GM23338 (cell line): ENCODE results near the gene FYN. TPM values are rescaled to one million over a fixed set of nuclear protein-coding genes. Genes with fewer than 3 reads are reported as not detected.

Source experiments
- ATAC-seq: fragments of 200-7000 bp; cut with Tn5 transposase; 3 replicates; pipeline ENCODE4 v1.9.1; 2020
- DNase-seq: peaks from one replicate; pipeline ENCODE4 v3.0.0-alpha.2; 2015; ENCODE audit warnings: low spot score
- H2AFZ ChIP-seq: fragments of 200-600 bp; sonication (generic); 2 replicates; pipeline ENCODE4 v1.8.0; 2016; ENCODE audit warnings: antibody characterized with exemption, mild to moderate bottlenecking, moderate library complexity
- H3F3A ChIP-seq: fragments of 200-600 bp; sonication (generic); replicated peaks from 2 replicates; pipeline ENCODE4 v1.8.0; 2017; ENCODE audit warnings: antibody characterized with exemption, mixed run types, low read depth
- H3K27ac ChIP-seq: fragments of 200-600 bp; sonication (generic); 2 replicates; pipeline ENCODE4 v1.6.1; 2016; ENCODE audit warnings: low read depth
- H3K27me3 ChIP-seq: fragments of 200-600 bp; sonication (generic); 2 replicates; pipeline ENCODE4 v1.8.0; 2016; ENCODE audit warnings: mild to moderate bottlenecking, mixed run types, moderate library complexity; ENCODE audit not compliant: insufficient read depth
- H3K36me3 ChIP-seq: fragments of 200-600 bp; sonication (generic); 2 replicates; pipeline ENCODE4 v1.8.0; 2016; ENCODE audit warnings: mild to moderate bottlenecking; ENCODE audit not compliant: insufficient read depth
- H3K4me1 ChIP-seq: fragments of 200-600 bp; sonication (generic); 2 replicates; pipeline ENCODE4 v1.8.0; 2016; ENCODE audit warnings: mild to moderate bottlenecking, moderate library complexity; ENCODE audit not compliant: insufficient read depth
- H3K4me2 ChIP-seq: fragments of 200-600 bp; sonication (generic); 2 replicates; pipeline ENCODE4 v1.7.1; 2017; ENCODE audit warnings: mixed run types
- H3K4me3 ChIP-seq: fragments of 200-600 bp; sonication (generic); 2 replicates; pipeline ENCODE4 v1.6.1; 2016; ENCODE audit warnings: mixed run types
- H3K79me2 ChIP-seq: fragments of 200-600 bp; sonication (generic); replicated peaks from 2 replicates; pipeline ENCODE4 v1.8.0; 2017; ENCODE audit warnings: mild to moderate bottlenecking; ENCODE audit not compliant: insufficient read depth
- H3K9me2 ChIP-seq: fragments of 200-600 bp; sonication (generic); 2 replicates; pipeline ENCODE4 v1.8.0; 2017; ENCODE audit not compliant: insufficient read depth
- H4K20me1 ChIP-seq: fragments of 200-600 bp; sonication (generic); replicated peaks from 2 replicates; pipeline ENCODE4 v1.8.0; 2017; ENCODE audit warnings: mild to moderate bottlenecking; ENCODE audit not compliant: insufficient read depth
- H3K27ac Mint-ChIP-seq: 2 replicates; pipeline ENCODE4 v1.8.0; 2020; ENCODE audit warnings: inconsistent platforms, mild to moderate bottlenecking, moderate library complexity, mixed read lengths
- H3K27me3 Mint-ChIP-seq: 3 replicates; pipeline ENCODE4 v1.8.0; 2022; ENCODE audit warnings: low read depth, mild to moderate bottlenecking, moderate library complexity, mixed read lengths, inconsistent platforms; ENCODE audit not compliant: insufficient read depth, poor library complexity
- H3K36me3 Mint-ChIP-seq: 3 replicates; pipeline ENCODE4 v1.8.0; 2021; ENCODE audit warnings: low read depth, mild to moderate bottlenecking, inconsistent platforms, moderate library complexity, mixed read lengths
- H3K4me1 Mint-ChIP-seq: 3 replicates; pipeline ENCODE4 v1.8.0; 2020; ENCODE audit warnings: mild to moderate bottlenecking, inconsistent platforms, mixed read lengths
- H3K4me3 Mint-ChIP-seq: 3 replicates; pipeline ENCODE4 v1.8.0; 2021; ENCODE audit warnings: moderate library complexity, mild to moderate bottlenecking, inconsistent platforms, mixed read lengths
- H3K9me3 Mint-ChIP-seq: 3 replicates; pipeline ENCODE4 v1.8.0; 2020; ENCODE audit warnings: moderate library complexity, mild to moderate bottlenecking, inconsistent platforms, mixed read lengths
- CREB1 ChIP-seq: fragments of 250-450 bp; sonication (Bioruptor Pico); IDR thresholded peaks from 2 replicates; pipeline ENCODE4 v1.5.0; 2020; ENCODE audit warnings: low read depth, mild to moderate bottlenecking, moderate library complexity
- CTCF ChIP-seq, 2 experiments: fragments of 200-600 bp in 1 of 2; sonication (generic) in 1 of 2; conservative IDR thresholded peaks; 2 replicates each; pipeline versions ENCODE4 v1.5.1 to v1.6.1; 2016 to 2017; ENCODE audit warnings: antibody characterized with exemption in 2 of 2, low read depth in 2 of 2, mild to moderate bottlenecking in 2 of 2, moderate library complexity in 1 of 2
- EZH2 ChIP-seq: fragments of 200-600 bp; sonication (generic); IDR thresholded peaks from one replicate; pipeline ENCODE4 v1.8.0; 2017; ENCODE audit warnings: antibody characterized with exemption, mild to moderate bottlenecking, low read depth; ENCODE audit not compliant: unreplicated experiment
- JUNB ChIP-seq: IDR thresholded peaks from one replicate; pipeline ENCODE4 v1.6.1; 2016; ENCODE audit warnings: antibody characterized with exemption; ENCODE audit not compliant: unreplicated experiment
- NANOG ChIP-seq: IDR thresholded peaks from 2 replicates; pipeline ENCODE4 v1.6.1; 2016; ENCODE audit warnings: antibody characterized with exemption, borderline replicate concordance
- POLR2AphosphoS5 ChIP-seq: IDR thresholded peaks from 2 replicates; pipeline ENCODE4 v1.6.1; 2016; ENCODE audit warnings: antibody characterized with exemption, low read depth
- STAT1 ChIP-seq: IDR thresholded peaks from one replicate; pipeline ENCODE4 v1.6.1; 2016; ENCODE audit warnings: antibody characterized with exemption; ENCODE audit not compliant: unreplicated experiment
- ZNF114 ChIP-seq: fragments of 250-450 bp; sonication (Bioruptor Pico); IDR thresholded peaks from 2 replicates; pipeline ENCODE4 v1.5.0; 2020; ENCODE audit warnings: mild to moderate bottlenecking, moderate library complexity
- ZNF331 ChIP-seq: fragments of 250-450 bp; sonication (Bioruptor Pico); IDR thresholded peaks from 2 replicates; pipeline ENCODE4 v1.5.0; 2020; ENCODE audit warnings: low read depth, mild to moderate bottlenecking, moderate library complexity
- ZNF462 ChIP-seq: fragments of 250-450 bp; sonication (Bioruptor Pico); IDR thresholded peaks from 2 replicates; pipeline ENCODE4 v1.5.0; 2020; ENCODE audit warnings: mild to moderate bottlenecking, moderate library complexity
- polyA plus RNA-seq: library from polyadenylated mRNA; unstranded; fragments of >200 nt; fragmentation: Nextera tagmentation; extraction: Ambion mirVana; gene quantifications from 2 replicates; pipeline ENCODE4 v1.2.1, GENCODE V29; 2016
- total RNA-seq: library from RNA; depleted of rRNA; stranded (reverse); fragments of >200 nt; shearing (Covaris generic); gene quantifications from 2 replicates; pipeline ENCODE4 v1.2.3, GENCODE V29; 2014

The FYN gene
- total and polyA plus RNA-seq, 2 experiments from 2014 or later = 46.8 to 143 TPM

GRCh38 chr6:111642463-111643158, 230.6 kb downstream of the FYN start:
- peak; percentile 93 for ATAC-seq
- H2AFZ ChIP-seq = no peak overlapping the region
- H3F3A ChIP-seq = no peaks in the 10 kb centered on the region
- Mint-ChIP-seq H3K4me1 (no peaks in the 10 kb centered on the region), H3K4me3 (no peak overlapping the region), H3K36me3 (0 out of 3 replicates have a peak, but pooled peaks cover 3% of the 10 kb centered on the region), H3K9me3 (no peaks in the 10 kb centered on the region; the same call in 2 of the 3 replicates), H3K27ac (no peak overlapping the region), H3K27me3 (peaks cover 2% of the 10 kb centered on the region)
- no peak overlapping the region for H3K4me2 ChIP-seq
- TF ChIP-seq ZNF331 (CRISPR knock-in tag) (no peak), POLR2AphosphoS5 (no peak), CTCF (conservative IDR thresholded peaks at IDR 0.05; ENCODE audit: low read depth in 2 of 2) (peak; percentile 74 to 89)
- no peaks in the 10 kb centered on the region for H3K36me3 ChIP-seq
- no peak overlapping the region for H3K4me3 ChIP-seq
- no peaks in the 10 kb centered on the region for H3K4me1 ChIP-seq
- H3K9me2 ChIP-seq = no peaks in the 10 kb centered on the region
- peak; percentile 83 for DNase-seq
- no peaks in the 10 kb centered on the region for H4K20me1 ChIP-seq
- no peaks in the 10 kb centered on the region for H3K79me2 ChIP-seq
- no peaks in the 10 kb centered on the region for H3K27me3 ChIP-seq
- H3K27ac ChIP-seq = no peak overlapping the region

GRCh38 chr6:111639266-111639665, 234.0 kb downstream of the FYN start:
- H3K4me3 Mint-ChIP-seq = no peak overlapping the region
- Histone ChIP-seq H3K36me3 (no peaks in the 10 kb centered on the region), H3K27me3 (no peaks in the 10 kb centered on the region), H3F3A (no peaks in the 10 kb centered on the region), H4K20me1 (no peaks in the 10 kb centered on the region), H2AFZ (no peak overlapping the region), H3K4me3 (no peak overlapping the region), H3K4me2 (no peak overlapping the region), H3K79me2 (no peaks in the 10 kb centered on the region), H3K27ac (no peak overlapping the region), H3K4me1 (no peaks in the 10 kb centered on the region), H3K9me2 (no peaks in the 10 kb centered on the region)
- no peaks in the 10 kb centered on the region for H3K4me1 Mint-ChIP-seq
- H3K9me3 Mint-ChIP-seq = no peaks in the 10 kb centered on the region; the same call in 2 of the 3 replicates
- ATAC-seq (no peak), DNase-seq (no peak)
- no peaks in the 10 kb centered on the region for H3K36me3 Mint-ChIP-seq
- H3K27me3 Mint-ChIP-seq = peaks cover 1% of the 10 kb centered on the region
- H3K27ac Mint-ChIP-seq = no peak overlapping the region
- TF ChIP-seq ZNF462 (CRISPR knock-in tag) (no peak), EZH2 (no peak), CREB1 (no peak), ZNF331 (CRISPR knock-in tag) (no peak), STAT1 (no peak), ZNF114 (CRISPR knock-in tag) (no peak), CTCF (conservative IDR thresholded peaks at IDR 0.05; ENCODE audit: low read depth in 2 of 2) (no peak), JUNB (no peak), NANOG (no peak), POLR2AphosphoS5 (no peak)
